Measurements from ENCODE around the gene PTGES3. TPM values are rescaled to one million over a fixed set of nuclear protein-coding genes. Genes with fewer than 3 reads are reported as not detected.

Gene PTGES3
- total RNA-seq, 1 experiment from 2014 or later, result 322 TPM

- intact Hi-C loops (cut with micrococcal nuclease; ENCODE audit: unreplicated experiment), result loop anchor here (2.0 to 10.0 kb wide), 3 partner anchors 370 to 516 kb away; partner anchors contain the start of genes ZBTB39 and ZC3H10
- peak; percentile 74 to 87 for DNase-seq
- H3K27ac ChIP-seq, result peak overlapping the region; percentile 58
- peak overlapping the region; percentile 91 for H3K4me3 ChIP-seq
- peak overlapping the region; percentile 100 for H3K4me2 ChIP-seq
- CTCF ChIA-PET, result no interaction called here
- peaks cover 14% of the 10 kb centered on the region for H3K36me3 ChIP-seq (ENCODE audit: low read depth)
- POLR2A ChIA-PET (ENCODE audit: unreplicated experiment), result interaction anchor here (0.5 to 1.0 kb wide), 7 partner anchors 12 to 382 kb away, joined by 3 to 11 read pairs (median 5); partner anchors contain the start of genes NACA and TAC3
- H3K4me1 ChIP-seq (replicated peaks; ENCODE audit: insufficient read depth), result peaks cover 39% of the 10 kb centered on the region
- TF ChIP-seq EZH2 (IDR thresholded peaks at IDR 0.05; ENCODE audit: low read depth), result no peak
- TF ChIP-seq, protein P1, sequence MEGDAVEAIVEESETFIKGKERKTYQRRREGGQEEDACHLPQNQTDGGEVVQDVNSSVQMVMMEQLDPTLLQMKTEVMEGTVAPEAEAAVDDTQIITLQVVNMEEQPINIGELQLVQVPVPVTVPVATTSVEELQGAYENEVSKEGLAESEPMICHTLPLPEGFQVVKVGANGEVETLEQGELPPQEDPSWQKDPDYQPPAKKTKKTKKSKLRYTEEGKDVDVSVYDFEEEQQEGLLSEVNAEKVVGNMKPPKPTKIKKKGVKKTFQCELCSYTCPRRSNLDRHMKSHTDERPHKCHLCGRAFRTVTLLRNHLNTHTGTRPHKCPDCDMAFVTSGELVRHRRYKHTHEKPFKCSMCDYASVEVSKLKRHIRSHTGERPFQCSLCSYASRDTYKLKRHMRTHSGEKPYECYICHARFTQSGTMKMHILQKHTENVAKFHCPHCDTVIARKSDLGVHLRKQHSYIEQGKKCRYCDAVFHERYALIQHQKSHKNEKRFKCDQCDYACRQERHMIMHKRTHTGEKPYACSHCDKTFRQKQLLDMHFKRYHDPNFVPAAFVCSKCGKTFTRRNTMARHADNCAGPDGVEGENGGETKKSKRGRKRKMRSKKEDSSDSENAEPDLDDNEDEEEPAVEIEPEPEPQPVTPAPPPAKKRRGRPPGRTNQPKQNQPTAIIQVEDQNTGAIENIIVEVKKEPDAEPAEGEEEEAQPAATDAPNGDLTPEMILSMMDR (conservative IDR thresholded peaks at IDR 0.05), result no peak
- H3K9me3 ChIP-seq (ENCODE audit: insufficient read depth, low read depth), result no peaks in the 10 kb centered on the region
- no peaks in the 10 kb centered on the region for H3K27me3 ChIP-seq (ENCODE audit: insufficient read depth, low read depth)
- H3F3A ChIP-seq (ENCODE audit: insufficient read depth, low read depth), result peaks cover 43% of the 10 kb centered on the region
- H3K79me2 ChIP-seq (ENCODE audit: low read depth), result peaks cover 58% of the 10 kb centered on the region
- H4K20me1 ChIP-seq (ENCODE audit: insufficient read depth), result peaks cover 3% of the 10 kb centered on the region; the same call in 1 of the 2 replicates
- H2AFZ ChIP-seq, result peak overlapping the region; percentile 80
- no peaks in the 10 kb centered on the region for H3K9me2 ChIP-seq (ENCODE audit: insufficient read depth)
- BruUV-seq (replicated peaks), result no TSS peak
Measured at GRCh38 chr12:56634242-56634836, 53.7 kb downstream of the PTGES3 start.

GRCh38 chr12:56633468-56634241 lies 54.4 kb downstream of the PTGES3 start:
- BruUV-seq (replicated peaks), result no TSS peak
- H3K4me1 ChIP-seq (replicated peaks; ENCODE audit: insufficient read depth), result peaks cover 40% of the 10 kb centered on the region
- peak overlapping the region; percentile 91 for H3K4me3 ChIP-seq
- peaks cover 61% of the 10 kb centered on the region for H3K79me2 ChIP-seq (ENCODE audit: low read depth)
- H3K9me3 ChIP-seq (ENCODE audit: insufficient read depth, low read depth), result no peaks in the 10 kb centered on the region
- peaks cover 10% of the 10 kb centered on the region for H3K36me3 ChIP-seq (ENCODE audit: low read depth)
- TF ChIP-seq, protein P1 (conservative IDR thresholded peaks at IDR 0.05), result no peak
- no peak for TF ChIP-seq EZH2 (IDR thresholded peaks at IDR 0.05; ENCODE audit: low read depth)
- H3K27me3 ChIP-seq (ENCODE audit: insufficient read depth, low read depth), result no peaks in the 10 kb centered on the region
- peak overlapping the region; percentile 58 for H3K27ac ChIP-seq
- intact Hi-C loops (cut with micrococcal nuclease; ENCODE audit: unreplicated experiment), result loop anchor here (2.0 to 10.0 kb wide), 3 partner anchors 371 to 515 kb away; partner anchors contain the start of genes ZBTB39 and ZC3H10
- peak overlapping the region; percentile 100 for H3K4me2 ChIP-seq
- ChIA-PET CTCF (interaction anchor here (0.7 kb wide), 1 partner anchor 387 kb away, joined by 6 read pairs; no protein-coding TSS in a partner anchor), POLR2A (ENCODE audit: unreplicated experiment) (interaction anchor here (0.5 to 1.0 kb wide), 7 partner anchors 92 to 383 kb away, joined by 3 to 11 read pairs (median 5); partner anchors contain the start of genes NACA and TAC3)
- H4K20me1 ChIP-seq (ENCODE audit: insufficient read depth), result peaks cover 3% of the 10 kb centered on the region
- H3F3A ChIP-seq (ENCODE audit: insufficient read depth, low read depth), result peaks cover 38% of the 10 kb centered on the region
- H2AFZ ChIP-seq, result peak overlapping the region; percentile 80; the same call in 1 of the 2 replicates
- no peak for DNase-seq
- H3K9me2 ChIP-seq (ENCODE audit: insufficient read depth), result no peaks in the 10 kb centered on the region

DNA sequence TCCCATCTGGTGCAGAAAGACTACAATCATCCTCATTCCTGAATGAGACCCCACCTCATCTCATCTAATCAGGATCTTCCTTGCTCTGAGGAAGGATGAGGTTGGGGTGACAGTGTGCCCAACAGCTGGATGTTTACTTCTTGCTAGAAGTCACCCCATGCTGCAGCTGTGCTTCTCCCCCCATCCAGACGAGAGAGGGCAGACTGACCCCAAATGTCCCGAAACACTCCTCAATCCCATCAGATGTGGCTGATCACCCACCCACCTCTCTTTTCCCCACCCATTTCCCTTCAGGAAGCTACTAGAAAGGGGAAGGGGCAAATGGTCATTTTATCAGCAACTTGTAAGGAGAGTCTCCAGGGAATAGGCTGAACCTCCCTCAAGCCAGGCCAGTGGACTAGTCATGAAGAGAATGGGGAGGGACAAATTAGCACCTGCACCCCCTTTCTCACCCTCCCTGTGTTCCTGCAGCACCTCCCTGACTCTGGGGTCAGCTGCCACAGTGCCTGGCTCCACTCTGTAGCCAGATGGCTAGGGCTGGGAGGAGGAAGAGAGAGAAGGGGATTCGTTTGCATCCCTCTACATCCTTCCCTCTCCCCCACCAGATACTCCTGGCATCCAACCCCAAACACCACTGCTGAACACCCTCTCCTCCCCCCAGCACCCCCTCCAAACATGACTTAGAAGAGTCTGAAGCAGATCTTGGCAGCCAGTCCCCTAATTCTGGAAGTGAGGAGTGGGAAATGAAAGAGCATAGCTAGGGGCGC lies 55.2 kb downstream of the PTGES3 start:
- ChIA-PET CTCF (no interaction called here), POLR2A (ENCODE audit: unreplicated experiment) (interaction anchor here (0.6 to 0.8 kb wide), 2 partner anchors 110 to 246 kb away, joined by 4 to 5 read pairs; no protein-coding TSS in a partner anchor)
- Histone ChIP-seq H3K4me2 (peak overlapping the region; percentile 100), H2AFZ (no peak overlapping the region), H3K9me3 (ENCODE audit: insufficient read depth, low read depth) (no peaks in the 10 kb centered on the region), H3K4me1 (replicated peaks; ENCODE audit: insufficient read depth) (peaks cover 47% of the 10 kb centered on the region), H4K20me1 (ENCODE audit: insufficient read depth) (peaks cover 9% of the 10 kb centered on the region), H3K27me3 (ENCODE audit: insufficient read depth, low read depth) (no peaks in the 10 kb centered on the region), H3K4me3 (peak overlapping the region; percentile 35; the same call in 1 of the 2 replicates), H3K79me2 (ENCODE audit: low read depth) (peaks cover 69% of the 10 kb centered on the region), H3K27ac (no peak overlapping the region), H3F3A (ENCODE audit: insufficient read depth, low read depth) (peaks cover 33% of the 10 kb centered on the region), H3K9me2 (ENCODE audit: insufficient read depth) (no peaks in the 10 kb centered on the region), H3K36me3 (ENCODE audit: low read depth) (peaks cover 2% of the 10 kb centered on the region)
- intact Hi-C loops (cut with micrococcal nuclease; ENCODE audit: unreplicated experiment), result loop anchor here (10.0 kb wide), 2 partner anchors 372 to 438 kb away; partner anchors contain the start of gene ZBTB39
- DNase-seq, result no peak
- TF ChIP-seq, protein P1 (conservative IDR thresholded peaks at IDR 0.05), result no peak
- BruUV-seq (replicated peaks), result no TSS peak
